Retinal pigment epithelial cell (primary cell): ENCODE measurements around the gene SPRTN.

Experiments used
- DNase-seq: peaks from one replicate; pipeline ENCODE4 v3.0.0-alpha.2; 2010; ENCODE audit warnings: low read depth
- H3K4me3 ChIP-seq: 2 replicates; pipeline ENCODE4 v1.5.1; 2011; ENCODE audit warnings: mild to moderate bottlenecking, low read length, control low read depth, moderate library complexity
- TF ChIP-seq, protein P1 (sequence below): conservative IDR thresholded peaks from 2 replicates; pipeline ENCODE4 v1.5.1; 2011; ENCODE audit warnings: low read depth, low read length, control low read depth, inconsistent platforms

SPRTN gene

DNA sequence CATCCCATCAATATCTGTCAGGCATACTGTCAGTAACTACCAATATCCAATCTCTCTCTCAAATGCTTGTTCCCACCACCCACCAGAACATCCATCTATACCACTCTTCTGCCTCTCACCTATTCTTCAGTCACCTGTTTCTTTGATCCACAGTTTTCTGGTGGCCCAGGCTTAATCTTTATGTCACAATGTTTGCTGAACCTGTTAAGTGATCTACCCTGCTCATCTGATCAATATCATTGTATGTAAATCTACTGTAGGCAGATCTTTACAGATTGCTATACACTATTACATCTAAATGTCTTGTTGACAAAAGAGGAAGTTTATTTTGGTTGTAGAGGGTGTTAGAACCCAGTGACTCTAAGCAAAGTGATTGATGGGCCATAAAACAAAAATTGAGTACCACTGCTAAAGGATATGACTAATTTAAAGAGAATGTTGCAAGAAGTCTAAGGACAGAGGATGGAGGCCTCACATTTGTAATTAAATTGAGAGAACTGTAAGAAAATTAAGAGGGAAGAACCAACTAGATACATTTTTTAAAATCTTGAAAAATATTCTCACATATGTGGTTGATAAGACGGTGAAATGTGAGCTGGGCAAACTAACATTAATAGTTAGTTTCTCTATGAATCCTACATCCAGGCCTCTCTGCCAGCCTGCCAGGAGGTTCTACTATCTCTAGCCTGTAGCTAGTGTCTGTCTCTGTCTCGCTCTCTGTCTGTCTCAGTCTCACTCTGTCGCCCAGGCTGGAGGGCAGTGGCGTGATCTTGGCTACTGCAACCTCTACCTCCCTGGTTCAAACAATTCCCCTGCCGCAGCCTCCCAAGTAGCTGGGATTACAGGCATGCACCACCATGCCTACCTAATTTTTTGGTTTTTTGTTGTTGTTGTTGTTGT, 49.9 kb downstream of the SPRTN start:
- TF ChIP-seq, protein P1, sequence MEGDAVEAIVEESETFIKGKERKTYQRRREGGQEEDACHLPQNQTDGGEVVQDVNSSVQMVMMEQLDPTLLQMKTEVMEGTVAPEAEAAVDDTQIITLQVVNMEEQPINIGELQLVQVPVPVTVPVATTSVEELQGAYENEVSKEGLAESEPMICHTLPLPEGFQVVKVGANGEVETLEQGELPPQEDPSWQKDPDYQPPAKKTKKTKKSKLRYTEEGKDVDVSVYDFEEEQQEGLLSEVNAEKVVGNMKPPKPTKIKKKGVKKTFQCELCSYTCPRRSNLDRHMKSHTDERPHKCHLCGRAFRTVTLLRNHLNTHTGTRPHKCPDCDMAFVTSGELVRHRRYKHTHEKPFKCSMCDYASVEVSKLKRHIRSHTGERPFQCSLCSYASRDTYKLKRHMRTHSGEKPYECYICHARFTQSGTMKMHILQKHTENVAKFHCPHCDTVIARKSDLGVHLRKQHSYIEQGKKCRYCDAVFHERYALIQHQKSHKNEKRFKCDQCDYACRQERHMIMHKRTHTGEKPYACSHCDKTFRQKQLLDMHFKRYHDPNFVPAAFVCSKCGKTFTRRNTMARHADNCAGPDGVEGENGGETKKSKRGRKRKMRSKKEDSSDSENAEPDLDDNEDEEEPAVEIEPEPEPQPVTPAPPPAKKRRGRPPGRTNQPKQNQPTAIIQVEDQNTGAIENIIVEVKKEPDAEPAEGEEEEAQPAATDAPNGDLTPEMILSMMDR: no peak
- no peak for DNase-seq

GRCh38 chr1:231390071-231390470, 52.0 kb downstream of the SPRTN start:
- no peak for DNase-seq
- TF ChIP-seq, protein P1: no peak
- H3K4me3 ChIP-seq: no peak overlapping the region

More for the DNA sequence above, 49.9 kb downstream of the SPRTN start:
- no peak overlapping the region for H3K4me3 ChIP-seq

DNA sequence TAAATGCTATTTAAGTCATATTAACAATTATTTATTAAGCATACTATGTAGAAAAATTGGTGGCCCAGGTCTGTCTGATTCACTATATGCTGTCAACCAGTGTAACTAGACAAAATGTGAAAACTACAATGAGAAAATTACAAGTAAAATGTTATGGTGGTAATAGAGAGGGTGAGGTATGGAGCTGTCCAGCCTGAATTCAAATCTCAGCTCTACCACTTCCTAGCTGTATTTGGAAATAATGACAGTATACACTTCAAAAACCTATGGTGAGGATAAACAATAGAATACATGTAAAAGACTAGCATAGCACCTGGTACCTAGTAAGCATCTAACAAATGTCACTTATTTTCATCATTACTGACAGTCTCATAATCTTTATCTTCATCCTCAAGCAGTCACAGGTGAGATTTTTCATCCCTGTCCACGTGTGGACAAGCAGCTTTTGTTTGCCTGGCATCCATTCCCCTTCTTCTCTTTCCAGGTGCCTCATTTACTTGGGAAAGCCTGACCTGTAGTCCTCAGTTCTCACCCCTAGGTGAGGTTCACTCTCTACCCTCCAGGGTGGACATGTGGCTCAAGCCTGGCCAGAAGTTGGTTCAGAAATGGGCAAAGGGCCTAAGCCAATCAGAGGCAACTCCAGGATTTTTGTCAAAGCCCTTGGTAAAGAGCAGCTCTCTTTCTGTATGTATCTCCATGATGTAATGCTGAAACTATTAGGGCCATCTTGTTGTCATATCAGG, 54.5 kb downstream of the SPRTN start:
- TF ChIP-seq, protein P1: no peak
- no peak for DNase-seq
- H3K4me3 ChIP-seq: no peak overlapping the region

DNA sequence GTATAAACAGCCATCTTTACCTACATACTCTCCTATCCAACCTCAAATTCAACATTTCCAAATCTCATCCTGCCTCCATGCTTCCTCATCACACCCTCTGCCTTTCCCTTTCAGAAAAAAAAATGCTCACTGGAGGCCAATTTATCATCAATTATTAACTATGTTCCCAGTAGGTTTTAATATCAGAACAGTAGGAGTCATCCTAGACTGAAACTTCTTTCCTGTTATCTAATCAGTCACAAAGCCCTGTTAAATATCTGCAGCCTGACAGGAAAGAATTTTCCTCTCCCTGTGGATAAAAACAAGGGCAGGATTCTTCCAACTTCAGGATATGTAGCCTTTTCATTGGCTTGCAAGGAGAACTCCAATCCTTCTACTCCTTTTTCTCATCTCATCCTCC, 55.6 kb downstream of the SPRTN start:
- no peak for DNase-seq
- H3K4me3 ChIP-seq: no peak overlapping the region

GRCh38 chr1:231395076-231395997, 57.2 kb downstream of the SPRTN start:
- peak overlapping the region; percentile 23 for H3K4me3 ChIP-seq
- peak; percentile 85 for DNase-seq

More for the DNA sequence above, 55.6 kb downstream of the SPRTN start:
- TF ChIP-seq, protein P1: no peak

DNA sequence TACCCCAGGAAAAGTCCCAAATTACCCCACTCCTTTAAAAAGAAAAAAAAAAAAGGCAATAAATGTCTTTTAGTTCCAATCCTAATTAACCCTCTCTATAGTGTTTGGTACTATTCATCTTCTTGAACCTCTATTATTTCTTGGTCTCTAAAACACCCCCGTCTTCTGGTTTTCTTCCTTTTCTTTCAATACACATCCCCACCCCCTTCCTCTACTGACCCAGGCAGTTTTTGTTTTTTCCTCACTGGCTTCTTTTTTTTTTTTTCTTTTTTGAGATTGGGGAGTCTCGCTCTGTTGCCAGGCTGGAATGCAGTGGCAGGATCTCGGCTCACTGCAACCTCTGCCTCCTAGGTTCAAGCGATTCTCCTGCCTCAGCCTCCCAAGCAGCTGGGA, 57.9 kb downstream of the SPRTN start:
- no peak for DNase-seq
- H3K4me3 ChIP-seq: no peak overlapping the region
- TF ChIP-seq, protein P1: no peak

More at GRCh38 chr1:231395076-231395997, 57.2 kb downstream of the SPRTN start:
- TF ChIP-seq, protein P1: no peak
